H9 (cell line): ENCODE results near the gene PALD1. TPM values are rescaled to one million over a fixed set of nuclear protein-coding genes. Genes with fewer than 3 reads are reported as not detected.

Experiments used
- DNase-seq: peaks from one replicate; pipeline ENCODE4 v3.0.0-alpha.2; 2017
- H2AFZ ChIP-seq: one replicate; pipeline ENCODE4 v1.6.1; 2013; ENCODE audit warnings: mild to moderate bottlenecking, low read length, control low read depth, moderate library complexity
- H2AK5ac ChIP-seq: 2 replicates; pipeline ENCODE4 v1.6.1; 2013; ENCODE audit warnings: low read length, control low read depth, mixed read lengths; ENCODE audit not compliant: insufficient read length
- H2BK120ac ChIP-seq: one replicate; pipeline ENCODE4 v1.6.1; 2013; ENCODE audit warnings: low read depth, mild to moderate bottlenecking, low read length, control low read depth, inconsistent platforms; ENCODE audit not compliant: poor library complexity, severe bottlenecking
- H2BK12ac ChIP-seq: 2 replicates; pipeline ENCODE4 v1.6.1; 2013; ENCODE audit warnings: low read length, control low read depth, mixed read lengths, low read depth; ENCODE audit not compliant: insufficient read length
- H2BK15ac ChIP-seq: 2 replicates; pipeline ENCODE4 v1.6.1; 2013; ENCODE audit warnings: low read depth, low read length, control low read depth
- H2BK20ac ChIP-seq: one replicate; pipeline ENCODE4 v1.6.1; 2013; ENCODE audit warnings: low read depth, mild to moderate bottlenecking, low read length, control low read depth, inconsistent platforms; ENCODE audit not compliant: poor library complexity, severe bottlenecking
- H2BK5ac ChIP-seq: 2 replicates; pipeline ENCODE4 v1.6.1; 2013; ENCODE audit warnings: low read length, control low read depth, mixed read lengths; ENCODE audit not compliant: insufficient read length
- H3K14ac ChIP-seq: 2 replicates; pipeline ENCODE4 v1.6.1; 2013; ENCODE audit warnings: low read length, control low read depth; ENCODE audit not compliant: insufficient read depth
- H3K18ac ChIP-seq: 2 replicates; pipeline ENCODE4 v1.6.1; 2013; ENCODE audit warnings: low read depth, mild to moderate bottlenecking, mixed read lengths, low read length, control low read depth; ENCODE audit not compliant: insufficient read length
- H3K23ac ChIP-seq: 2 replicates; pipeline ENCODE4 v1.6.1; 2013; ENCODE audit warnings: low read length, control low read depth, mixed read lengths, low read depth; ENCODE audit not compliant: insufficient read length
- H3K23me2 ChIP-seq: 2 replicates; pipeline ENCODE4 v1.6.1; 2013; ENCODE audit warnings: low read depth, mild to moderate bottlenecking, mixed read lengths, low read length, control low read depth; ENCODE audit not compliant: insufficient read length, poor library complexity, severe bottlenecking
- H3K27ac ChIP-seq: 2 replicates; pipeline ENCODE4 v1.5.1; 2013; ENCODE audit warnings: low read length, control low read depth, mixed read lengths, low read depth; ENCODE audit not compliant: insufficient read length
- H3K27me3 ChIP-seq: 2 replicates; pipeline ENCODE4 v1.6.1; 2013; ENCODE audit warnings: low read length, control low read depth, inconsistent platforms; ENCODE audit not compliant: insufficient read depth
- H3K4ac ChIP-seq: 2 replicates; pipeline ENCODE4 v1.6.1; 2013; ENCODE audit warnings: low read depth, mild to moderate bottlenecking, control low read depth, inconsistent platforms, low read length, moderate library complexity
- H3K4me1 ChIP-seq: 2 replicates; pipeline ENCODE4 v1.6.1; 2013; ENCODE audit warnings: low read length, control low read depth, inconsistent platforms; ENCODE audit not compliant: insufficient read depth
- H3K4me2 ChIP-seq: 2 replicates; pipeline ENCODE4 v1.6.1; 2013; ENCODE audit warnings: low read length, control low read depth, mixed read lengths; ENCODE audit not compliant: insufficient read length, insufficient read depth
- H3K56ac ChIP-seq: 2 replicates; pipeline ENCODE4 v1.6.1; 2013; ENCODE audit warnings: low read depth, mild to moderate bottlenecking, mixed read lengths, low read length, control low read depth; ENCODE audit not compliant: insufficient read length
- H3K79me1 ChIP-seq: 2 replicates; pipeline ENCODE4 v1.6.1; 2013; ENCODE audit warnings: low read depth, mild to moderate bottlenecking, moderate library complexity, low read length, control low read depth, inconsistent platforms; ENCODE audit not compliant: insufficient read depth, poor library complexity, severe bottlenecking
- H3K79me2 ChIP-seq: 2 replicates; pipeline ENCODE4 v1.6.1; 2013; ENCODE audit warnings: low read length, control low read depth, inconsistent platforms; ENCODE audit not compliant: insufficient read depth
- H3K9ac ChIP-seq: 2 replicates; pipeline ENCODE4 v1.6.1; 2013; ENCODE audit warnings: low read length, control low read depth, mixed read lengths; ENCODE audit not compliant: insufficient read length; ENCODE audit errors: extremely low read depth
- H3K9me3 ChIP-seq: one replicate; pipeline ENCODE4 v1.6.1; 2013; ENCODE audit warnings: low read depth, low read length, inconsistent platforms; ENCODE audit not compliant: control insufficient read depth
- H3T11ph ChIP-seq: one replicate; pipeline ENCODE4 v1.6.1; 2013; ENCODE audit warnings: mild to moderate bottlenecking, low read length, control low read depth, inconsistent platforms
- H4K20me1 ChIP-seq: one replicate; pipeline ENCODE4 v1.6.1; 2013; ENCODE audit not compliant: control insufficient read depth, insufficient read length, insufficient read depth
- H4K5ac ChIP-seq: 2 replicates; pipeline ENCODE4 v1.6.1; 2013; ENCODE audit warnings: low read depth, mild to moderate bottlenecking, mixed read lengths, low read length, control low read depth; ENCODE audit not compliant: insufficient read length
- H4K8ac ChIP-seq: replicated peaks from 2 replicates; pipeline ENCODE4 v1.6.1; 2013; ENCODE audit warnings: low read length, control low read depth, mixed read lengths, low read depth; ENCODE audit not compliant: insufficient read length
- H4K91ac ChIP-seq: 2 replicates; pipeline ENCODE4 v1.6.1; 2013; ENCODE audit warnings: low read depth, mild to moderate bottlenecking, moderate library complexity, mixed read lengths, low read length, control low read depth; ENCODE audit not compliant: insufficient read length
- H3K27ac Mint-ChIP-seq, 3 experiments: 2 replicates in 2 of 3; 3 replicates in 1 of 3; pipeline ENCODE4 v1.8.0; 2020 to 2021; ENCODE audit warnings: mixed read lengths in 3 of 3, mild to moderate bottlenecking in 1 of 3, moderate library complexity in 1 of 3
- H3K27me3 Mint-ChIP-seq: 2 replicates; pipeline ENCODE4 v1.8.0; 2021; ENCODE audit warnings: low read depth, mild to moderate bottlenecking, moderate library complexity, mixed read lengths
- H3K36me3 Mint-ChIP-seq, 3 experiments: 2 replicates in 2 of 3; 3 replicates in 1 of 3; pipeline ENCODE4 v1.8.0; 2020 to 2021; ENCODE audit warnings: low read depth in 3 of 3, mixed read lengths in 3 of 3; ENCODE audit not compliant: insufficient read depth in 1 of 3
- H3K4me1 Mint-ChIP-seq, 2 experiments: 2 replicates each; pipeline ENCODE4 v1.8.0; 2020; ENCODE audit warnings: mixed read lengths in 2 of 2
- H3K4me3 Mint-ChIP-seq, 2 experiments: 2 replicates in 1 of 2; 3 replicates in 1 of 2; pipeline ENCODE4 v1.8.0; 2020 to 2021; ENCODE audit warnings: mild to moderate bottlenecking in 2 of 2, mixed read lengths in 2 of 2, moderate library complexity in 1 of 2
- H3K9me3 Mint-ChIP-seq, 2 experiments: 2 replicates in 1 of 2; 3 replicates in 1 of 2; pipeline ENCODE4 v1.8.0; 2020; ENCODE audit warnings: mild to moderate bottlenecking in 2 of 2, mixed read lengths in 2 of 2, moderate library complexity in 1 of 2
- CTCF ChIP-seq: fragments of 200-600 bp; sonication (generic); conservative IDR thresholded peaks from 3 replicates; pipeline ENCODE4 v1.8.0; 2021; ENCODE audit warnings: antibody characterized with exemption, mild to moderate bottlenecking
- WGBS: extraction: QIAGEN DNeasy Blood & Tissue Kit; methylation state at CpG from one replicate; pipeline ENCODE4 v1.1.7; 2013; ENCODE audit warnings: missing lambda C conversion rate, low lambda C conversion rate, mixed read lengths; ENCODE audit not compliant: insufficient read length; ENCODE audit errors: extremely low coverage; 5-methylcytosine and 5-hydroxymethylcytosine counted together
- total RNA-seq: library from RNA; stranded (reverse); gene quantifications from 2 replicates; pipeline ENCODE4 v1.2.1, GENCODE V29; 2021

Gene PALD1
- total RNA-seq, 1 experiment from 2014 or later: 21.1 TPM

GRCh38 chr10:70523549-70523948 is 45.0 kb downstream of the PALD1 start:
- H4K5ac ChIP-seq: no peak overlapping the region
- H3K4ac ChIP-seq: no peak overlapping the region
- H2AFZ ChIP-seq: no peak overlapping the region
- no peak overlapping the region for H3K56ac ChIP-seq
- H3K18ac ChIP-seq: no peak overlapping the region
- H3K9me3 ChIP-seq: no peaks in the 10 kb centered on the region
- H3K27me3 ChIP-seq: no peaks in the 10 kb centered on the region
- Mint-ChIP-seq H3K4me3 (no peak overlapping the region), H3K36me3 (peaks cover 0 to 4% (median 3%) of the 10 kb centered on the region in 3 experiments; a peak in 2 of 7 replicates), H3K9me3 (no peaks in the 10 kb centered on the region), H3K27me3 (no peaks in the 10 kb centered on the region), H3K27ac (peak overlapping the region in 1 of 3 experiments; percentile 88; a peak in 2 of 7 replicates), H3K4me1 (peaks cover 0 to 2% of the 10 kb centered on the region in 2 experiments; a peak in 2 of 4 replicates)
- H3K79me1 ChIP-seq: no peaks in the 10 kb centered on the region
- H2BK12ac ChIP-seq: no peak overlapping the region
- no peak overlapping the region for H3K27ac ChIP-seq
- H3K4me2 ChIP-seq: no peak overlapping the region
- no peak for TF ChIP-seq CTCF
- no peaks in the 10 kb centered on the region for H3K23me2 ChIP-seq
- H3K4me1 ChIP-seq: no peaks in the 10 kb centered on the region
- no CpG with 5 or more reads among the region's 4 CpGs for WGBS
- H2BK15ac ChIP-seq: no peak overlapping the region
- H4K8ac ChIP-seq: no peak overlapping the region
- H2AK5ac ChIP-seq: no peak overlapping the region
- no peak overlapping the region for H3K23ac ChIP-seq
- no peak overlapping the region for H3K9ac ChIP-seq
- H3K79me2 ChIP-seq: no peaks in the 10 kb centered on the region; the same call in 1 of the 2 replicates
- no peak overlapping the region for H2BK5ac ChIP-seq
- DNase-seq: no peak
- H2BK20ac ChIP-seq: no peak overlapping the region
- H3T11ph ChIP-seq: no peak overlapping the region
- H4K20me1 ChIP-seq: no peaks in the 10 kb centered on the region
- H4K91ac ChIP-seq: no peak overlapping the region
- H3K14ac ChIP-seq: no peak overlapping the region; the same call in 1 of the 2 replicates
- no peak overlapping the region for H2BK120ac ChIP-seq
